ENCODE measurements around the gene SUSD6. TPM values are rescaled to one million over a fixed set of nuclear protein-coding genes. Genes with fewer than 3 reads are reported as not detected.

The SUSD6 gene
- total and polyA plus RNA-seq, 2 experiments from 2014 or later = 2.8 to 3.4 TPM

GRCh38 chr14:69754487-69754886 is 143.1 kb downstream of the SUSD6 start:
- Histone ChIP-seq H3K4me3 (no peak overlapping the region), H3K79me2 (replicated peaks; ENCODE audit: insufficient read depth) (no peaks in the 10 kb centered on the region), H4K20me1 (replicated peaks; ENCODE audit: insufficient read depth) (no peaks in the 10 kb centered on the region), H3K9me2 (ENCODE audit: insufficient read depth) (no peaks in the 10 kb centered on the region), H3K36me3 (ENCODE audit: insufficient read depth) (no peaks in the 10 kb centered on the region), H3K27me3 (ENCODE audit: insufficient read depth) (no peaks in the 10 kb centered on the region), H3F3A (replicated peaks; ENCODE audit: low read depth) (no peaks in the 10 kb centered on the region), H3K27ac (ENCODE audit: low read depth) (no peak overlapping the region), H3K4me2 (no peak overlapping the region), H2AFZ (peak overlapping the region; percentile 48; the same call in 1 of the 2 replicates), H3K4me1 (ENCODE audit: insufficient read depth) (no peaks in the 10 kb centered on the region)
- Mint-ChIP-seq H3K9me3 (no peaks in the 10 kb centered on the region), H3K27ac (no peak overlapping the region), H3K36me3 (ENCODE audit: low read depth) (no peaks in the 10 kb centered on the region), H3K27me3 (ENCODE audit: insufficient read depth, low read depth, poor library complexity) (peaks cover 2% of the 10 kb centered on the region), H3K4me3 (no peak overlapping the region), H3K4me1 (peaks cover 5% of the 10 kb centered on the region; the same call in 1 of the 3 replicates)
- TF ChIP-seq STAT1 (IDR thresholded peaks at IDR 0.05; ENCODE audit: unreplicated experiment) (no peak), ZNF462 (CRISPR knock-in tag; IDR thresholded peaks at IDR 0.05) (no peak), CREB1 (CRISPR knock-in tag; IDR thresholded peaks at IDR 0.05; ENCODE audit: low read depth) (no peak), ZNF331 (CRISPR knock-in tag; IDR thresholded peaks at IDR 0.05; ENCODE audit: low read depth) (no peak), NANOG (IDR thresholded peaks at IDR 0.05; ENCODE audit: borderline replicate concordance) (no peak), EZH2phosphoT487 (IDR thresholded peaks at IDR 0.05; ENCODE audit: unreplicated experiment) (no peak), ZNF114 (CRISPR knock-in tag; IDR thresholded peaks at IDR 0.05) (no peak), POLR2AphosphoS5 (IDR thresholded peaks at IDR 0.05; ENCODE audit: low read depth) (no peak), REST (IDR thresholded peaks at IDR 0.05; ENCODE audit: unreplicated experiment) (no peak)
- no peak for DNase-seq (ENCODE audit: low spot score)
- no peak for ATAC-seq

Measured in GM23338 (cell line).